GM20000 (cell line): ENCODE data around the gene NUPR1.
"Not testable (repeated sequence)": the region's sequence is repeated elsewhere in the genome, so short reads cannot be mapped to it uniquely, and the experiment has no call there.

Experiments
- DNase-seq: peaks from one replicate; pipeline ENCODE4 v3.0.0; 2012; ENCODE audit warnings: low spot score
- CTCF ChIP-seq: IDR thresholded peaks from 2 replicates; pipeline ENCODE4 v1.5.1; 2012; ENCODE audit warnings: mild to moderate bottlenecking, control low read depth; ENCODE audit errors: extremely low read depth, missing control alignments

NUPR1 gene

GRCh38 chr16:28553776-28554633, 15.2 kb upstream of the NUPR1 start, which contains the start of gene SGF29:
Gene SGF29 (plus strand): TSS chr16:28553920. CDS start chr16:28581070, 27,150 bp downstream.
- peak; percentile 47 for TF ChIP-seq CTCF
- peak; percentile 97 for DNase-seq

- no peak for TF ChIP-seq CTCF
- no peak for DNase-seq
Observed at GRCh38 chr16:28549301-28549899, 10.6 kb upstream of the NUPR1 start.

GRCh38 chr16:28548306-28548802, 9.6 kb upstream of the NUPR1 start:
- no peak for DNase-seq
- TF ChIP-seq CTCF, result no peak

GRCh38 chr16:28546626-28547025, 7.9 kb upstream of the NUPR1 start:
- TF ChIP-seq CTCF, result no peak
- DNase-seq, result no peak

- DNase-seq, result not testable (repeated sequence)
Observed at GRCh38 chr16:28545964-28546363, 7.2 kb upstream of the NUPR1 start.

- TF ChIP-seq CTCF, result no peak
- no peak for DNase-seq
Observed at GRCh38 chr16:28544998-28545397, 6.2 kb upstream of the NUPR1 start.

- no peak for DNase-seq
- TF ChIP-seq CTCF, result no peak
Observed at GRCh38 chr16:28543072-28543471, 4.3 kb upstream of the NUPR1 start.
